22Rv1 (cell line): ENCODE results near the gene SRSF11.

Experiments used
- H3K27ac ChIP-seq: fragments of 450-650 bp; 2 replicates; pipeline ENCODE4 v1.5.1; 2017
- ZFX ChIP-seq: fragments of 450-650 bp; IDR thresholded peaks from 2 replicates; pipeline ENCODE4 v1.6.1; 2017; ENCODE audit warnings: antibody characterized with exemption, borderline replicate concordance
- TF ChIP-seq, protein P1 (sequence below): fragments of 450-650 bp; IDR thresholded peaks from 2 replicates; pipeline ENCODE4 v1.5.1; 2017; ENCODE audit warnings: mild to moderate bottlenecking

Gene SRSF11

DNA sequence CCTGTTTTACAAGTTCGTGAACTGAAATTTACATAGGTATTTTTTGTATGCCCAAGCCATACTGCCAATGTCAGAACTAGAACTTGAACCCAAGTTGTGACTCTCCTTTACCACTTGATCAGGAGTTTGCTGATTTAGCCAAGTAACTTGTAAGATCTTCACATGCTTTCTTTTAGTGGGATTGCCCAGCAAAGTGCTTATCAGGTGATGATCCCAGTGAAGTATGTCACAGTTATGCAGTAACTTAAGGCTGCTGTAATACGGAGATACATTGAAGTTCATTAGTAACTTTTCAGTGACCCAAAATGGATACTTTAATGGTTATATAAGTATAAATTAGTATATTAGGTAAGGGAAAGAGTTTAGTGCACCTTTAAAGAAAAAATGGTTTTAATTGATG lies 3.8 kb downstream of the SRSF11 start:
- no peak overlapping the region for H3K27ac ChIP-seq
- TF ChIP-seq, protein P1, sequence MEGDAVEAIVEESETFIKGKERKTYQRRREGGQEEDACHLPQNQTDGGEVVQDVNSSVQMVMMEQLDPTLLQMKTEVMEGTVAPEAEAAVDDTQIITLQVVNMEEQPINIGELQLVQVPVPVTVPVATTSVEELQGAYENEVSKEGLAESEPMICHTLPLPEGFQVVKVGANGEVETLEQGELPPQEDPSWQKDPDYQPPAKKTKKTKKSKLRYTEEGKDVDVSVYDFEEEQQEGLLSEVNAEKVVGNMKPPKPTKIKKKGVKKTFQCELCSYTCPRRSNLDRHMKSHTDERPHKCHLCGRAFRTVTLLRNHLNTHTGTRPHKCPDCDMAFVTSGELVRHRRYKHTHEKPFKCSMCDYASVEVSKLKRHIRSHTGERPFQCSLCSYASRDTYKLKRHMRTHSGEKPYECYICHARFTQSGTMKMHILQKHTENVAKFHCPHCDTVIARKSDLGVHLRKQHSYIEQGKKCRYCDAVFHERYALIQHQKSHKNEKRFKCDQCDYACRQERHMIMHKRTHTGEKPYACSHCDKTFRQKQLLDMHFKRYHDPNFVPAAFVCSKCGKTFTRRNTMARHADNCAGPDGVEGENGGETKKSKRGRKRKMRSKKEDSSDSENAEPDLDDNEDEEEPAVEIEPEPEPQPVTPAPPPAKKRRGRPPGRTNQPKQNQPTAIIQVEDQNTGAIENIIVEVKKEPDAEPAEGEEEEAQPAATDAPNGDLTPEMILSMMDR, result no peak
- TF ChIP-seq ZFX, result no peak

DNA sequence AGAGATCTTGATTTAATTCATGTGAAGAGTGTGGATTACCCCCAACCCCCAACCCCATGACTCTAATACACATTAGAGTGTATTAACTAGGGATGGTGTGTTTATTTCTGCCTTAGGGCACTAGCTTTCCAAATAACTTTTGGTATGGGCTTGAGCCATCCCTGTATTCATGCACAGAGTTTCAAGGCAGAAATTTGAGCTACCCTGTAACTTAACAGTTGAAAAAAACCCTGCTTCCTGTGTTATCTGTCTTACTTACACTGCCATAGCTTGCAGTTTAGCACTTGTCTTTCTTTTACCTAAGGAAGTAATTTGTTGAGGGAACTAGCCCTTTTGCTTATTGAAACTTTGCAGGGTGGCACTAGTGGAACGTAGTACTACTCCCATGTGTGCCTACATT lies 6.3 kb downstream of the SRSF11 start:
- H3K27ac ChIP-seq, result no peak overlapping the region
- TF ChIP-seq, protein P1, result no peak
- TF ChIP-seq ZFX, result no peak

DNA sequence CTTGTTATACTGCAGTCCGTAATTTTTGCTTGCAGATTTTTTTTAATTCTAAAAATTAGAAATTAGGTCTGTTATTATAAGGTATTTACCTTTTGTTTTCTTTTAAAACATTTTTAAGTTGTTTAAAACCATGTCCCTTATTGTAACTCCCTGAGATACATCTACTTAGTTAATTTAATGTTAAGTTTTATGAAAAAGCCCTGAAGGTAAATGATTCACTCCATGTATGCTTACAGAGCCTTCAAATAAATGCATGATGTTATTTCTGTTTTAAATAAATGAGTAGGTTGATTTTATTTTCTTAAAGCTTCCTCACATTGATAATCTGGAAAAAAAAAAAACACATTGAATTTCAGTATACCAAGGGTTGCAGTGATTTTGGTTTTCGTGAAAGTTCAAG lies 7.5 kb downstream of the SRSF11 start:
- TF ChIP-seq ZFX, result no peak
- TF ChIP-seq, protein P1, result no peak
- H3K27ac ChIP-seq, result no peak overlapping the region

DNA sequence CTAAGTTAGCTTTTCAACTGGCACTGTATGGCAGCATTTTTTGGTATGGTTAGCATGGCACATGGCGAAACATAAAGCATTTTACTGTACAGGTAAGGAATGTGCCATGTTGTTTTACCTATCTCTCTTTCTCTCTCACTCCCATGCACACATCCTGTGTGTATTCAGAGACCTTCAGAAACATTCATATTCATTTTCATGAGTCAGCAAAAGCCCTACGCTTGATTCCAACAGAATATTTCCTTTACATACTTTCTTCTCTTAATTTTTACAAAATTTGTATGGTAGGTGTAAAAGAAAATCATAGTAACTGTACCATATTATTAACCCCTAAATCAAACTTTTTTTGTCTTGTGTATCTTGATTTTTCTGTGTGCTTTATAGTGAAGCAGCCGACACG lies 10.3 kb downstream of the SRSF11 start:
- H3K27ac ChIP-seq, result no peak overlapping the region
- TF ChIP-seq, protein P1, result no peak
- no peak for TF ChIP-seq ZFX

DNA sequence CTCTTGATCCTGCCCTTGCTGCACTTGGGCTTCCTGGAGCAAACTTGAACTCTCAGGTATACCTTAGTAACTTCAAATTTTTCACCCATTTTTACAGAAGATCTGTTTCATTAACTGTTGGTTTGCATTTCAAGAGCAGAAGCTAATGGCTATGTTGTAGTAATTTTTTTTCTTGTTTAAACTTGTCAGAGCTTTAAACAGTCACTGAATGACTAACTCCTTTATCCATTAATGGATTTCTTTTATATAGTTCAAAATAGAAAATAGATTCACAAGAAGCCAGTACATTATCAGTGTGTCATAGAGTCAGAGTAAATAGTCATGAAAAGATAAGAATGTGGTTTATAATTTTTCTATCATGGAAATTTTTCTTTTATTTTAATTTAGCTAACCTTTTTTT lies 13.6 kb downstream of the SRSF11 start:
- TF ChIP-seq, protein P1, result no peak
- TF ChIP-seq ZFX, result no peak
- H3K27ac ChIP-seq, result no peak overlapping the region

DNA sequence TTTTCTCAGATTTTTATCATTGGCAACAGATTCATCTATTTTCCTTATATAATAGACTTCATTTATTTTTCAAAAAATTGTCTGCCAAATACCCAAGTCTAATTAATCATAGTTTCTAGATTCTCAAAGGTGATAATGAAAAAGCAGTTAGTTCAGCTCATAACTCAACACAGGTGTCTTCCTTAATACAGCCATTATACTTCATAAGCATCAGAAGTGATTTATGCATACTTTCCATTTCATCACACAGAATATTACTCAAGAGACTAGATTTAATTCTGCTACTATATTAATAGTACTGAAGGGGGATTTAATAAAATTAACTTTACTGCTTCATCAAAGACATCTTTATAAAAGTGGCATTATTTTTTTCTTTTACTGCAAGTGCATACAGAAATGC lies 18.8 kb downstream of the SRSF11 start:
- no peak overlapping the region for H3K27ac ChIP-seq
- TF ChIP-seq, protein P1, result no peak
- TF ChIP-seq ZFX, result no peak

DNA sequence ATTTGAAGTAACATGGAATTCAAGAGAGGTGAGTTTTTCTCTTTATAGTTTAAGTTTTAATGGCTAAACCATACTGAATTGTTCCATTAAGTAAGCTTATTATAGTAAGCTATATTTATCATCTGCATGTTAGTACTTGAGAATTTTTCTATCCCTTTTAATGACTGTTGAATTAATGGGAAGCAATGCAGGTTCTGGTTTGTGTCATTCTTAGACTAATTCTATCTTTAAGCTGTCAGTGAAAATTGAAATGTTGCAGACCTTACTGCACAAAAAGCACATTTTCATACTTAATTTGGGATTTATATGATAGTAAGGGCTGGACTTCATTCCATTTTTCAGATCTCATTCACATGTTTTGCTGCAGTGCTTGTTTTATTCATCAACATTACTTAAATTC lies 25.9 kb downstream of the SRSF11 start:
- H3K27ac ChIP-seq, result no peak overlapping the region
- no peak for TF ChIP-seq ZFX
- TF ChIP-seq, protein P1, result no peak
